Measurements from ENCODE around the gene PLCB1. TPM values are rescaled to one million over a fixed set of nuclear protein-coding genes. Genes with fewer than 3 reads are reported as not detected.

Gene PLCB1
- total and polyA plus RNA-seq, 10 of the 15 experiments (the other 5 are each of a cell fraction or from before 2014, with no cell fraction given) = 0.05 to 5.3 (median 0.17) TPM; not detected in 1

- TF ChIP-seq USF1 (IDR thresholded peaks at IDR 0.05; ENCODE audit: borderline replicate concordance, extremely low read length, insufficient read depth, low read depth, low read length) (no peak), MTA2 (IDR thresholded peaks at IDR 0.05; ENCODE audit: low read depth) (no peak), ZNF384 (IDR thresholded peaks at IDR 0.05; ENCODE audit: borderline replicate concordance, low read depth, low read length) (no peak), NR2F1 (conservative IDR thresholded peaks at IDR 0.05) (no peak), ZNF24 (IDR thresholded peaks at IDR 0.05) (no peak), ESRRA (IDR thresholded peaks at IDR 0.05; ENCODE audit: low read length) (no peak), TAF1 (IDR thresholded peaks at IDR 0.05; ENCODE audit: borderline replicate concordance, low read depth, low read length) (no peak)
- TF ChIP-seq, protein P1, sequence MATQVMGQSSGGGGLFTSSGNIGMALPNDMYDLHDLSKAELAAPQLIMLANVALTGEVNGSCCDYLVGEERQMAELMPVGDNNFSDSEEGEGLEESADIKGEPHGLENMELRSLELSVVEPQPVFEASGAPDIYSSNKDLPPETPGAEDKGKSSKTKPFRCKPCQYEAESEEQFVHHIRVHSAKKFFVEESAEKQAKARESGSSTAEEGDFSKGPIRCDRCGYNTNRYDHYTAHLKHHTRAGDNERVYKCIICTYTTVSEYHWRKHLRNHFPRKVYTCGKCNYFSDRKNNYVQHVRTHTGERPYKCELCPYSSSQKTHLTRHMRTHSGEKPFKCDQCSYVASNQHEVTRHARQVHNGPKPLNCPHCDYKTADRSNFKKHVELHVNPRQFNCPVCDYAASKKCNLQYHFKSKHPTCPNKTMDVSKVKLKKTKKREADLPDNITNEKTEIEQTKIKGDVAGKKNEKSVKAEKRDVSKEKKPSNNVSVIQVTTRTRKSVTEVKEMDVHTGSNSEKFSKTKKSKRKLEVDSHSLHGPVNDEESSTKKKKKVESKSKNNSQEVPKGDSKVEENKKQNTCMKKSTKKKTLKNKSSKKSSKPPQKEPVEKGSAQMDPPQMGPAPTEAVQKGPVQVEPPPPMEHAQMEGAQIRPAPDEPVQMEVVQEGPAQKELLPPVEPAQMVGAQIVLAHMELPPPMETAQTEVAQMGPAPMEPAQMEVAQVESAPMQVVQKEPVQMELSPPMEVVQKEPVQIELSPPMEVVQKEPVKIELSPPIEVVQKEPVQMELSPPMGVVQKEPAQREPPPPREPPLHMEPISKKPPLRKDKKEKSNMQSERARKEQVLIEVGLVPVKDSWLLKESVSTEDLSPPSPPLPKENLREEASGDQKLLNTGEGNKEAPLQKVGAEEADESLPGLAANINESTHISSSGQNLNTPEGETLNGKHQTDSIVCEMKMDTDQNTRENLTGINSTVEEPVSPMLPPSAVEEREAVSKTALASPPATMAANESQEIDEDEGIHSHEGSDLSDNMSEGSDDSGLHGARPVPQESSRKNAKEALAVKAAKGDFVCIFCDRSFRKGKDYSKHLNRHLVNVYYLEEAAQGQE (IDR thresholded peaks at IDR 0.05; ENCODE audit: low read depth, low read length) = no peak
Measured at GRCh38 chr20:8413691-8414090, 281.6 kb downstream of the PLCB1 start (continued).
